Loucy (cell line): Measurements from ENCODE around the gene AVPR1B.

Experiments used
- H2AFZ ChIP-seq: fragments of 200-600 bp; sonication (generic); 2 replicates; pipeline ENCODE4 v1.6.0; 2016; ENCODE audit warnings: antibody characterized with exemption, mild to moderate bottlenecking, low read length, moderate library complexity
- H3F3A ChIP-seq: fragments of 200-600 bp; 2 replicates; pipeline ENCODE4 v1.6.0; 2016; ENCODE audit warnings: antibody characterized with exemption, low read depth, mild to moderate bottlenecking
- H3K27me3 ChIP-seq: fragments of 200-600 bp; sonication (generic); 2 replicates; pipeline ENCODE4 v1.6.1; 2014; ENCODE audit warnings: low read length, mild to moderate bottlenecking; ENCODE audit not compliant: insufficient read depth, poor library complexity, severe bottlenecking
- H3K36me3 ChIP-seq: fragments of 200-600 bp; sonication (generic); 2 replicates; pipeline ENCODE4 v1.6.1; 2016; ENCODE audit warnings: low read length; ENCODE audit not compliant: insufficient read depth
- H3K4me1 ChIP-seq: fragments of 200-600 bp; sonication (generic); 2 replicates; pipeline ENCODE4 v1.5.1; 2014; ENCODE audit warnings: low read length, mild to moderate bottlenecking; ENCODE audit not compliant: insufficient read depth, poor library complexity, severe bottlenecking
- H3K4me2 ChIP-seq: fragments of 200-600 bp; sonication (generic); 2 replicates; pipeline ENCODE4 v1.6.0; 2014; ENCODE audit warnings: antibody characterized with exemption, low read length, low read depth, mild to moderate bottlenecking; ENCODE audit not compliant: poor library complexity, severe bottlenecking
- H3K4me3 ChIP-seq: fragments of 200-600 bp; sonication (generic); 2 replicates; pipeline ENCODE4 v1.5.1; 2014; ENCODE audit warnings: low read length, mild to moderate bottlenecking, mixed read lengths; ENCODE audit not compliant: poor library complexity, severe bottlenecking
- H3K79me2 ChIP-seq: fragments of 200-600 bp; sonication (generic); 2 replicates; pipeline ENCODE4 v1.6.1; 2014; ENCODE audit warnings: low read length; ENCODE audit not compliant: insufficient read depth
- H3K9ac ChIP-seq: fragments of 200-600 bp; sonication (generic); 2 replicates; pipeline ENCODE4 v1.6.0; 2014; ENCODE audit warnings: mild to moderate bottlenecking, low read depth, low read length, moderate library complexity; ENCODE audit not compliant: poor library complexity, severe bottlenecking
- H3K9me2 ChIP-seq: fragments of 200-600 bp; sonication (generic); replicated peaks from 2 replicates; pipeline ENCODE4 v1.6.1; 2016; ENCODE audit warnings: low read depth, low read length, mixed read lengths
- H3K9me3 ChIP-seq: fragments of 200-600 bp; sonication (generic); 2 replicates; pipeline ENCODE4 v1.6.1; 2014; ENCODE audit warnings: mild to moderate bottlenecking, antibody characterized with exemption, low read length, low read depth; ENCODE audit not compliant: insufficient read depth
- H4K20me1 ChIP-seq: fragments of 200-600 bp; sonication (generic); 2 replicates; pipeline ENCODE4 v1.6.0; 2014; ENCODE audit warnings: antibody characterized with exemption, low read length, mild to moderate bottlenecking; ENCODE audit not compliant: insufficient read depth, poor library complexity, severe bottlenecking
- CTCF ChIP-seq: fragments of 200-600 bp; sonication (generic); conservative IDR thresholded peaks from 2 replicates; pipeline ENCODE4 v1.5.1; 2014; ENCODE audit warnings: mild to moderate bottlenecking, antibody characterized with exemption, low read length
- EZH2phosphoT487 ChIP-seq: fragments of 200-600 bp; IDR thresholded peaks from 2 replicates; pipeline ENCODE4 v1.6.1; 2018; ENCODE audit warnings: antibody characterized with exemption, mild to moderate bottlenecking, moderate library complexity, borderline replicate concordance

The AVPR1B gene

GRCh38 chr1:206062464-206062863 is 54.7 kb downstream of the AVPR1B start:
- Histone ChIP-seq H3K9ac (no peak overlapping the region), H3K9me2 (no peaks in the 10 kb centered on the region), H3K4me3 (no peak overlapping the region), H3K79me2 (no peaks in the 10 kb centered on the region), H3K36me3 (peaks cover 14% of the 10 kb centered on the region; the same call in 1 of the 2 replicates), H4K20me1 (no peaks in the 10 kb centered on the region), H3F3A (no peaks in the 10 kb centered on the region), H3K4me1 (peaks cover 24% of the 10 kb centered on the region), H3K9me3 (no peaks in the 10 kb centered on the region), H2AFZ (no peak overlapping the region), H3K4me2 (no peak overlapping the region), H3K27me3 (no peaks in the 10 kb centered on the region)
- TF ChIP-seq CTCF = no peak
- TF ChIP-seq EZH2phosphoT487 = no peak

DNA sequence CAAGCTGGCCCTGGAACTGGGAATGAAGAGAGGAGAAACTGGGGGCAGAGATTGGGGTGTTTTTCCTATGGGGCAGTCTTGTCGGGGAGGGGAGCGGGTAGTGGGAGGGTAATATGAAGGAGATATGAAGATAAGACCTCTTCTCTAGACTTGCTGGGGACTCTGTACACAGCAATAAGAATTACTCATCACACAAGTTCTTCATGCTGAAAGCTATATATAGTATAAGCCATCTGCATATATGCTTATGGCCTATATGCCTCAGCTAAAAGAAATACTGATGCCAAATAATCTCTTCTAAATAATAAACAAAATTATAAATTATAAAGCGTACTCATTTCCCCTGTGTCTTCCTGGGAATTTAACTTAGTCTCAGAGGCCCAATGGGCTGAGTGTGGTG is 56.3 kb downstream of the AVPR1B start:
- Histone ChIP-seq H2AFZ (no peak overlapping the region), H3K4me2 (no peak overlapping the region), H3K9me2 (no peaks in the 10 kb centered on the region), H3K36me3 (peaks cover 30% of the 10 kb centered on the region), H3K4me1 (peaks cover 15% of the 10 kb centered on the region), H3K9ac (no peak overlapping the region), H3K4me3 (no peak overlapping the region), H3K27me3 (no peaks in the 10 kb centered on the region), H3F3A (no peaks in the 10 kb centered on the region), H4K20me1 (no peaks in the 10 kb centered on the region), H3K79me2 (no peaks in the 10 kb centered on the region), H3K9me3 (no peaks in the 10 kb centered on the region)
- TF ChIP-seq EZH2phosphoT487 = no peak
- TF ChIP-seq CTCF = no peak
